Central memory CD8-positive, alpha-beta T cell (primary cell): ENCODE measurements around the gene NEUROG1.

Experiments used
- ATAC-seq: fragments of 150-1000 bp; cut with Tn5 transposase; replicated peaks from 2 replicates; pipeline ENCODE4 v1.10.0; 2022; ENCODE audit warnings: mild to moderate bottlenecking, moderate FRiP score, moderate number of reproducible peaks; ENCODE audit not compliant: poor library complexity, severe bottlenecking; ENCODE audit errors: extremely low read depth
- DNase-seq, 2 donors: peaks; one replicate each; pipeline ENCODE4 v3.0.0; 2021; ENCODE audit warnings: low spot score in 2 of 2
- H3K27ac Mint-ChIP-seq: one replicate; pipeline ENCODE4 v1.8.0; 2022; ENCODE audit warnings: low read depth, mild to moderate bottlenecking, moderate library complexity, mixed read lengths
- H3K27me3 Mint-ChIP-seq: one replicate; pipeline ENCODE4 v1.8.0; 2022; ENCODE audit warnings: mixed read lengths
- H3K36me3 Mint-ChIP-seq: one replicate; pipeline ENCODE4 v1.8.0; 2022; ENCODE audit warnings: mild to moderate bottlenecking, moderate library complexity, mixed read lengths; ENCODE audit not compliant: insufficient read depth
- H3K4me1 Mint-ChIP-seq: one replicate; pipeline ENCODE4 v1.8.0; 2022; ENCODE audit warnings: mixed read lengths
- H3K4me3 Mint-ChIP-seq: one replicate; pipeline ENCODE4 v1.8.0; 2022; ENCODE audit warnings: mild to moderate bottlenecking, moderate library complexity, mixed read lengths
- H3K9me3 Mint-ChIP-seq: one replicate; pipeline ENCODE4 v1.8.0; 2022; ENCODE audit warnings: mixed read lengths

Gene NEUROG1, protein sequence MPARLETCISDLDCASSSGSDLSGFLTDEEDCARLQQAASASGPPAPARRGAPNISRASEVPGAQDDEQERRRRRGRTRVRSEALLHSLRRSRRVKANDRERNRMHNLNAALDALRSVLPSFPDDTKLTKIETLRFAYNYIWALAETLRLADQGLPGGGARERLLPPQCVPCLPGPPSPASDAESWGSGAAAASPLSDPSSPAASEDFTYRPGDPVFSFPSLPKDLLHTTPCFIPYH

DNA sequence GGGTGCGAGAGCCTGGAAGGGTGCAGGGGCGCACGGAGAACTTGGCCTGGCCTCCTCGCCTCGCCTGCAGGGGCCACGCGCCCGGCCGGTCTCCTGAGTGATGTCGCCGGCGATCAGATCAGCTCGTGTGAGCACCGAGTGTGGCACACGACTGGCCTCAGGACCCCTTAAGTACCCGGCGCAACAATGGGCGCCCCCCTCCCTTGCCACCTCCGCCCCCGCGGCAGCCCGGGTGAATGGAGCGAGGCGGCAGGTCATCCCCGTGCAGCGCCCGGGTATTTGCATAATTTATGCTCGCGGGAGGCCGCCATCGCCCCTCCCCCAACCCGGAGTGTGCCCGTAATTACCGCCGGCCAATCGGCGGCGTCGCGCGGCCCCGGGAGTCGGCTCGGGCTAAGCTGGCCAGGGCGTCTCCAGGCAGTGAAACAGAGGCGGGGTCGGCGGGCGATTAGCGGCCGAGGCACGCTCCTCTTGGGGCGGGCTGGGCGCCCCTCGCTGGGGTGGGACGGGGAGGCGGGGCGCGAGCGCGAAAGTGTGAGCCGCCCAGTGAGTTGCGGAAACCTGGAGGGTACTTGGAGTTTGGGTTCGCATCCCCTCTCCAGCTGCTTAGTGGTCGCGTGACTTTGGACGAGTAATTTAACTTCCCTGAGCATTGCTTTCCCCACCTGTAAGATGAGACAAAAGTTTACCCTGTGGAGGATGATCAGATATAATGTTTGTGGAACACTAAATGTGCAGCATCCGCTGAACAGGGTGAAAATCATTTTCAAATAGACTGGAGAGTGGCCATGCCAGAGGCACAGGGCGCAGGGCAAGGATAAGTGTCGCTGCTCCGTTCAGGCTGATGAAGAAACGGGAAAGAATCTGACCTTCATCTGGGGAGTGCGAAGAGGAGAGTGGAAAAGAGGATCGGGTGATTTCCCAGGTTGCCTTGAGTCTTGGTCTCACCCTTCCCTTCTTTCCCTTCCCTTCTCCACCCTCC lies at the start of gene NEUROG1:
TSS of gene NEUROG1 (minus strand) at position 145 of the 982 bp plus-strand sequence. CDS start 274 bp downstream, outside the sequence.
- Mint-ChIP-seq H3K27me3 (peaks cover 100% of the 10 kb centered on the region), H3K4me3 (no peak within 1 kb of the TSS), H3K9me3 (no peaks in the 10 kb centered on the region), H3K36me3 (no peaks in the 10 kb centered on the region), H3K27ac (no peak within 1 kb of the TSS), H3K4me1 (peaks cover 6% of the 10 kb centered on the region)
- DNase-seq (no peak), ATAC-seq (no peak)

- Mint-ChIP-seq H3K27ac (no peak overlapping the region), H3K9me3 (no peaks in the 10 kb centered on the region), H3K4me3 (no peak overlapping the region), H3K4me1 (no peaks in the 10 kb centered on the region), H3K27me3 (peaks cover 46% of the 10 kb centered on the region), H3K36me3 (peaks cover 3% of the 10 kb centered on the region)
- ATAC-seq: no peak
- no peak for DNase-seq
Observed at GRCh38 chr5:135584918-135585317, 49.2 kb upstream of the NEUROG1 start.

DNA sequence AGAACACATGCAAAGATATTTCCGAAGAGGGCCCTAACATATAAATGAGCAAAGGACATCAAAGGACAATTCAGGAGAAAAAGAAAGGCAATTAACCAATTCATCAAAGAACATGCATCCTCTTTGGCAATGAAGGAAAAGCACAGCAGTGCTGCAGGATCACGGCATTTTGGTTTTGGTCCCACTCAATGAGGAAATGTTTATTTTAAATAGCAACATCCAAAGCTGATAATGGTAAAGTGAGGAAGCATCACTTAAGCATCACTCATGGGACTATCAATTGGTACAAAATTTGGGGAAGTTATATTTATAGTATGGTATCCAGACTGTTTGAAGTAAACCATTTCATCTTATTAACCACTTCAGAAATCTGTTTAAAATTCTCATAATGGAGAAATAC lies 48.5 kb upstream of the NEUROG1 start:
- Mint-ChIP-seq H3K4me1 (no peaks in the 10 kb centered on the region), H3K27me3 (peaks cover 53% of the 10 kb centered on the region), H3K36me3 (peaks cover 3% of the 10 kb centered on the region), H3K27ac (no peak overlapping the region), H3K4me3 (no peak overlapping the region), H3K9me3 (no peaks in the 10 kb centered on the region)
- DNase-seq: no peak
- ATAC-seq: no peak

DNA sequence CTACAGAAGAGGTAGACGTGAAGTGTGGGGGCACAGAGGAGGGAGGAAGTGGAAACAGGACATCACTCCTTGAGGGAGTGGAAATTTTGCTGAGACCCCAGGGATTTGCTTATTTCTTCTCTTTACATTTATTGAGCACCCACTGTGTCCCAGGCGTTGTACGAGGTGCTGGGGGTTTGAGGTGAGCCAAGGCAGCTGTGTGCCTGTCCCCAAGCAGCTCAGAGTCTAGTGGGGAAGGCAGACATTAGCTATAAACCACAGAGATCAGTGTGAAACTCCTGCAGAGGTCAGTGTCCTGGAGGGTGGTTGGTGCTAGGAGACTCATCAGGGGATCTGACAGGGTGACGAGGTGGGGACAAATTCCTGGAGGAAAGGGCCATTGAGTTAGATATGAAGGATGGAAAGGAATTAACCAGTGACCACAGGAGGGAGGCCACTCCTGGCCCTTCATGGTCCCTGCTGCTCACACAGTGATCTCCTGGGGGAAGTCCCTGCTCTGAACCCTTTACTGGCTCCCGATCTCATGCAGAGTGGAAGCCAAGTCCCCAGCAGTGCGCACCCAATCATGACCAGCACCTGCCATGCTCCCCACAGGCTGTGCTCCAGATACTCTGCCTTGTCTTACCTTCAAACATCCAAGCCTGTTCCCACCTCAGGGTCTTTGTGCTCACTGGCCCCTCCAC lies 46.5 kb upstream of the NEUROG1 start:
- Mint-ChIP-seq H3K36me3 (peaks cover 3% of the 10 kb centered on the region), H3K27ac (no peak overlapping the region), H3K9me3 (no peaks in the 10 kb centered on the region), H3K4me3 (no peak overlapping the region), H3K4me1 (no peaks in the 10 kb centered on the region), H3K27me3 (peaks cover 67% of the 10 kb centered on the region)
- no peak for ATAC-seq
- no peak for DNase-seq

DNA sequence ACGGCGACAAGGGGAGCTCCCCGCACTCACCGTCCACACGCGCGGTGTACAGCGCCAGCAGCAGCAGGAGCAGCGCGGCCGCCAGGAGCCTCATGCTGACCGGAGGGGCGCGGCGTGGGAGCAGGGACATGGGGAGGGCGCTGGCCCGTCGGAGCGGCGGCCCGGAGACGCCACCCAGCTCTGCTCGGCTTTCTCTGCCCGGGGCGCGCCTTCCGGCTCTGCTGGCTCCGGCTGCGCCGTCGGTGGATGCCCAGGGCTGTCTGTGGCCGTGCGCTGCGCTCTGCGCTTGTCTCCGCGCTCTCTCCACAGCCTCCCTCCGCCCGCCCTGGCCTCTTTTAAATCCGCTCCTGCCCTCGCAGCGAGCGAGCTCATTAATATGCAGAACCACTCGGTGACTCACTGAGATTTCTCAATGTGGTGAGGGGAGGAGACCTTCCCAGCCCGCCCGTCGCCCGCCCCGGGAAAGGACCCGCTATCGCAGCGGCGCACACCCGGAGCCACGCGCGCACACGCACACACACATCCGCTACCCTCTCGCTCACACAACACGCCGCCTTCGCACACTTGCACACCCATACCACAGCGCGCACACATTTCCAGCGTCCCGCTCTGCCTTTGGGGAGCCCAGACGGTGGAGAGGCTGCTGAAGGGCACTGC lies 43.0 kb upstream of the NEUROG1 start, which contains the start of gene CXCL14:
TSS of gene CXCL14 (minus strand) at position 307 of the 657 bp plus-strand sequence. CDS start at position 94, 213 bp downstream.
- no peak for DNase-seq
- H3K9me3 Mint-ChIP-seq: no peaks in the 10 kb centered on the region
- H3K27me3 Mint-ChIP-seq: peaks cover 74% of the 10 kb centered on the region
- peaks cover 3% of the 10 kb centered on the region for H3K36me3 Mint-ChIP-seq
- ATAC-seq: no peak
- H3K4me1 Mint-ChIP-seq: no peaks in the 10 kb centered on the region
- no peak within 1 kb of the TSS for H3K27ac Mint-ChIP-seq
- H3K4me3 Mint-ChIP-seq: no peak within 1 kb of the TSS

GRCh38 chr5:135578305-135578684 lies 42.5 kb upstream of the NEUROG1 start:
- ATAC-seq (no peak), DNase-seq (no peak)
- H3K27me3 Mint-ChIP-seq: peaks cover 69% of the 10 kb centered on the region
- no peak overlapping the region for H3K4me3 Mint-ChIP-seq
- H3K9me3 Mint-ChIP-seq: no peaks in the 10 kb centered on the region
- H3K27ac Mint-ChIP-seq: no peak overlapping the region
- peaks cover 3% of the 10 kb centered on the region for H3K36me3 Mint-ChIP-seq
- no peaks in the 10 kb centered on the region for H3K4me1 Mint-ChIP-seq

- no peaks in the 10 kb centered on the region for H3K4me1 Mint-ChIP-seq
- DNase-seq (no peak), ATAC-seq (no peak)
- H3K9me3 Mint-ChIP-seq: no peaks in the 10 kb centered on the region
- no peak overlapping the region for H3K27ac Mint-ChIP-seq
- no peak overlapping the region for H3K4me3 Mint-ChIP-seq
- no peaks in the 10 kb centered on the region for H3K36me3 Mint-ChIP-seq
- peaks cover 69% of the 10 kb centered on the region for H3K27me3 Mint-ChIP-seq
Observed at GRCh38 chr5:135577421-135577820, 41.7 kb upstream of the NEUROG1 start.

DNA sequence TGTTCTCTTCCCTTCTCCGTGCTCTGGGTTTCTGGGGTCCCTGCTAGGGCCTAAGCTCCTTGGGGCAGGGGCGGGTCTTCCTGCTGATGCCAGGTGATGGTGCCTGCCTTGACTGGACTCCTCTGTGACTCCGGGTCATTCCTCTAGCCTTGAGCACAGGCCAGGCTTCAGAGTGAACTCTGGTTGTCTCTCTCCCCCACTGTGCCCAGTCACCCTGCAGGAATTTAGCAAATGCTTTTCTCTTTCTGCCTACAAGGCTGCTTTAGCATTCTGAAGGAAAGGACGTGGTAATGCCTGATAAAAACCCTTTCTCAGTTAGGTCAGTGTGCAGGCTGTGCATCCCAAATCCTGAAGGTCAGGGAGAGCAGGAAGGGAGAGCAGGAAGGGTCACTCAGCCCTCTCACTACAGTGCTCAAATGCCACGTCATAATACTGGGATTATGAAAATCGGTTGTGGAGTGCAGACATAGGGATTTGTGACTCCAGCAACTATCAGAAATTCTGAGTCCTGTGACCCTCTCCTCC lies 40.4 kb upstream of the NEUROG1 start:
- Mint-ChIP-seq H3K4me1 (no peaks in the 10 kb centered on the region), H3K27ac (no peak overlapping the region), H3K27me3 (peaks cover 64% of the 10 kb centered on the region), H3K4me3 (no peak overlapping the region), H3K36me3 (no peaks in the 10 kb centered on the region), H3K9me3 (no peaks in the 10 kb centered on the region)
- DNase-seq (no peak), ATAC-seq (no peak)

GRCh38 chr5:135574493-135574892 lies 38.7 kb upstream of the NEUROG1 start:
- ATAC-seq: no peak
- DNase-seq: no peak
- Mint-ChIP-seq H3K9me3 (no peaks in the 10 kb centered on the region), H3K36me3 (no peaks in the 10 kb centered on the region), H3K27me3 (peaks cover 51% of the 10 kb centered on the region), H3K4me1 (no peaks in the 10 kb centered on the region), H3K4me3 (no peak overlapping the region), H3K27ac (no peak overlapping the region)

- H3K36me3 Mint-ChIP-seq: no peaks in the 10 kb centered on the region
- no peak overlapping the region for H3K27ac Mint-ChIP-seq
- H3K27me3 Mint-ChIP-seq: peaks cover 31% of the 10 kb centered on the region
- no peaks in the 10 kb centered on the region for H3K9me3 Mint-ChIP-seq
- no peak overlapping the region for H3K4me3 Mint-ChIP-seq
- H3K4me1 Mint-ChIP-seq: peaks cover 8% of the 10 kb centered on the region
- ATAC-seq (no peak), DNase-seq (no peak)
Observed at GRCh38 chr5:135571902-135572301, 36.1 kb upstream of the NEUROG1 start.

- ATAC-seq (no peak), DNase-seq (no peak)
- Mint-ChIP-seq H3K27me3 (peaks cover 26% of the 10 kb centered on the region), H3K36me3 (no peaks in the 10 kb centered on the region), H3K4me3 (no peak overlapping the region), H3K27ac (no peak overlapping the region), H3K9me3 (no peaks in the 10 kb centered on the region), H3K4me1 (peaks cover 12% of the 10 kb centered on the region)
Observed at GRCh38 chr5:135571066-135571609, 35.4 kb upstream of the NEUROG1 start.

- Mint-ChIP-seq H3K27me3 (peaks cover 18% of the 10 kb centered on the region), H3K4me1 (peaks cover 15% of the 10 kb centered on the region), H3K27ac (no peak overlapping the region), H3K4me3 (no peak overlapping the region), H3K9me3 (no peaks in the 10 kb centered on the region), H3K36me3 (no peaks in the 10 kb centered on the region)
- no peak for DNase-seq
- ATAC-seq: no peak
Observed at GRCh38 chr5:135570453-135570764, 34.6 kb upstream of the NEUROG1 start.
